ENCODE results near the gene NSMF.

The NSMF gene

DNA sequence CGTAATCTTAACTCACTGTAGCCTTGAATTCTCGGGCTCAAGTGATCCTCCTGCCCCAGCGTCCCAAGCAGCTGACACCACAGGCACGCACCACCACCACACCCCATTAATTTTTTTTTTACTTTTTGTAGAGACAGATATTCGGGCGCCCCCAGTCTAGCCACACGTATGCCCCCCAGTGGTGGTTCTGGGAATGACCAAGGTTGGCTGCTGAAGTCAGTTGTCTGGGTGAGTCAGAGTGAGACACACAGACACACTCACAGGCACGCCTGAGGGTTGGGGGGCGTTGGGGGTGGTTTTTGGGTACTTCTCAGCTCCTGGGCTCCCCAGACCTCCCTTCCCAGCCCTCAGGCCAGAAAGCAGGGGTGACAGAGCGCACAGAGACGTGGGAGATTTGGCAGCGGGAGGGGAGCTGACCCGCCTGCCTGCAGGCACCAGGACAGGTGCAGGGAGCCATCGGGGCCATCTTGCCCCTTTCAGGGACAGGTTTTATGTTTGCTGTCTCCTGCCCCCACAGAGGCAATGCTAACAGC is 13.8 kb downstream of the NSMF start:
- no peak for FAIRE-seq

DNA sequence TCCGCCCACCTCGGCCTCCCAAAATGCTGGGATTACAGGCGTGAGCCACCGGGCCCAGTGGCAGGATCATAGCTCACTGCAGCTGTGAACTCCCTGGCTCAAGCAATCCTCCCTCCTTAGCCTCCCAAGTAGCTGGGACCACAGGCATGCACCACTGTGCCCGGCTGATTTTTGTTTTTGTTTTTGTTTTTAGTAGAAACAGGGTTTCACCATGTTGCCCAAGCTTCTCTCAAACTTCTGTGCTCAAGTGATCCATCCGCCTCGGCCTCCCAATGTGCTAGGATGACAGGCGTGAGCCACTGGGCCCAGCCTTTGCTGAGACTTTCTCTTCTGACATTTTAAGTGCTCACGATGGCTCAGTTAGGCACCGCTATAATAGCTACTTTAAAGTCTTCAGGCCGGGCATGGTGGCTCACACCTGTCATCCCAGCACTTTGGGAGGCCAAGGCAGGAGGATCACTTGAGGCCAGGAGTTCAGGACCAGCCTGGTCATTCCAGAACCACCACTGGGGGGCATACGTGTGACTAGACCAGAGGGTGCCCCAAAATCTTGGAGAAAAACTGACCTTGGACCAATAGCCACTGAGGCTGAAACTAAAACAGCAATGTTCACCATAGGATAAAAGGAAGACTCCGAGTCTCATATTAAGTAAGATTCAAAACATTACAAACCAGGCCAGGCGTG is 14.9 kb downstream of the NSMF start:
- no peak for FAIRE-seq

DNA sequence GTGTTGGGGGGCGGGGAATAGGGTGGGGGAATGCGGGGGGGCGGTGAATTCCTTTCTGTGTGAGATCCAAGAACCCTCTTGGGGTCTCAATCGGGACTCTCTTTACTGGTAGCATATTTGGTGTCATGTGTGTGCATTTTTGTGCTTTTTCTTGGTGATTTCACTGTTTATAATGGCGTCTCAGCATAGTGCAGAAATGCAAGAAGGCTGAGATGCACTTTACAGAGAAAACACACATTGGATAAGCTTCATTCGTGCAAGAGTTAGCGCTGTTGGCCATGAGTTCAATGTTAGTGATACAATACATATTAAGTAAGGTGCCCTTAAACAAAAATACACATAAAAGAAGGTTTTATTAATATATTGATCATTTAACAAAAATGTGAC is 17.2 kb downstream of the NSMF start:
- no peak for FAIRE-seq

DNA sequence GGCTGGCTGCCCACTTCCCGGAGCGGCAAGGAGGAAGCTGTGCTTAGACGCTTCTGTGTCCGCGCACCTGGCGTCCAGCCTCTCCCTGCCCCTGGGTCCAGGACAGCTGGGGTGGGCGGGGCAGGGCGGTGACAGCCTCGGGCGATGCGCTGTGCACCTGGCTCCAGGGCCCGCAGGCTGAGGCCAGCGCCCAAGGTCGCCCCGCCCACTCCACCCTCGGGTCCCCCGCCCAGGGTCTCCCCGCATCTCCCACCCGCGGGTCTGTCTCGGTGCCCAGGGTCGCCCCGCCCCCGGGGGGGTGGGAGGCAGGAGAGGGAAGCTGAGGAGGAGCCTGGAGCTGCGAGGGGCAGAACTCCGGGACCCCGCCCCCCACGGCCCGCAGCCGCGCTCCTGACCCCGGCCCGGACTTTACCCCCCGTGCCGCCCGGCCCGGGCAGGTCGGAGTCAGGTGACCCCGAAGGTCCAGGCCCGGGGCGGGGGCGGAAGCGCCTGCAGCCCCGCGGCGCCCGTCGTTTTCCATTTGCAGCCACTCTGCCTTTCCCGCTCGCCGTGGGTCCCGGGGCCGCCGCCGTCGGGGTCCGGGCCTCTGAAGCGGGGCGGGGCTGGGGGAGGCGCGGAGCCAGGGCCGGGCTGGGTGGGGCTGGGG is 17.7 kb downstream of the NSMF start, which contains the start of gene ENTPD8:
TSS of gene ENTPD8 (minus strand) at position 69 of the 646 bp plus-strand sequence. CDS start 3,072 bp downstream, outside the sequence.
- no peak for FAIRE-seq

DNA sequence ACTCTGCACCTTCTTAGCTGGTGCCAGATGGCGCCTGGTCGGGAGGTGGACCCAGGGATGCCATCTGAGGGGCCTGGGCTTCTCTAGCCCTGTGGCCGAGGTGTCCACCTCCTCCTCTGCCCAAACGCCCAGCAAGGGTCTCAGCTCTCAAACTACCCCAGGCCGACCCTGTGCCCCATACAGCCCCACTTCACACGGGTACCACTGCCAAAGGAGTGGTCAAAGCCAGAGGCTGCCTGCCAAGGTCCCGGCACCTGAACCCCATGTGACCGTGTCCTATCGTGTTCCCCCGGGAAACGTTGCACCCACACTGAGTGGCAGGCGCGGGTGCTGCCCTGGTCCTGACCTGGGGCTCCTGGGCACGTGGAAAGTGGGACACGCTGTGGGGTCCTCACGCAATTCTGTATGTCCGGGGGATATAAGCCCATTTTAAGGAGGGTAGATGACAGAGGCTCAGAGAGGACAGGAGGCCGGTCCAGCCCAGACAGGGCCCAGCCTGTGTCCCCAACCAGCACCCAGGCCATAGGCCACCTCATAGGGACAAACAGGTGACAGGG is 19.9 kb downstream of the NSMF start:
- no peak for FAIRE-seq

DNA sequence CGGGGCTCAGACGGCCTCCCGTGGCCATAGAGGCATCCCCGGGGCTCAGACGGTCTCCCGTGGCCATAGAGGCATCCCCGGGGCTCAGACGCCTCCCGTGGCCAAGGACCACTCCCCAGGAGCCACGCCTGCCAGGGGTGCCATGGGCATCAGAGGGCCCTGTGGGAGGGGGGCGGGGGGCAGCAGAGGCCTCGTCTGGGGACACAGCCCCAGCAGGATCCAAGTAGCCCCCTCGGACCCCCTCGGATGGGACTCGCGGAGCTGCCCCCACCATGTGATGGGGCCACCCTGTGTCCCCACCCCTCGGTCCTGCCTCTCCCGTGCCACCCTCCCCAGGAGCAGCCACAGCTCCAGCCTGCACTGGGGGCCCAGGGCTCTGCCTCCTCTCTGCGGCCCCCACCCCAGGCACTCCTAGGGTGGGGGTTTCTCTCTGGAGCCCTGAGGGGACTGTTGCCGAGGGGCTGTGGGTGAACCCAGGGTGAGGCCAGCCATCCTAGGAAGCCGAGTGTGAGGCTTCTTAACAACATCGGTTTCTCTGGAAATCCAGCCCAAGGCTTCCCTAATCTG is 20.5 kb downstream of the NSMF start:
- no peak for FAIRE-seq

DNA sequence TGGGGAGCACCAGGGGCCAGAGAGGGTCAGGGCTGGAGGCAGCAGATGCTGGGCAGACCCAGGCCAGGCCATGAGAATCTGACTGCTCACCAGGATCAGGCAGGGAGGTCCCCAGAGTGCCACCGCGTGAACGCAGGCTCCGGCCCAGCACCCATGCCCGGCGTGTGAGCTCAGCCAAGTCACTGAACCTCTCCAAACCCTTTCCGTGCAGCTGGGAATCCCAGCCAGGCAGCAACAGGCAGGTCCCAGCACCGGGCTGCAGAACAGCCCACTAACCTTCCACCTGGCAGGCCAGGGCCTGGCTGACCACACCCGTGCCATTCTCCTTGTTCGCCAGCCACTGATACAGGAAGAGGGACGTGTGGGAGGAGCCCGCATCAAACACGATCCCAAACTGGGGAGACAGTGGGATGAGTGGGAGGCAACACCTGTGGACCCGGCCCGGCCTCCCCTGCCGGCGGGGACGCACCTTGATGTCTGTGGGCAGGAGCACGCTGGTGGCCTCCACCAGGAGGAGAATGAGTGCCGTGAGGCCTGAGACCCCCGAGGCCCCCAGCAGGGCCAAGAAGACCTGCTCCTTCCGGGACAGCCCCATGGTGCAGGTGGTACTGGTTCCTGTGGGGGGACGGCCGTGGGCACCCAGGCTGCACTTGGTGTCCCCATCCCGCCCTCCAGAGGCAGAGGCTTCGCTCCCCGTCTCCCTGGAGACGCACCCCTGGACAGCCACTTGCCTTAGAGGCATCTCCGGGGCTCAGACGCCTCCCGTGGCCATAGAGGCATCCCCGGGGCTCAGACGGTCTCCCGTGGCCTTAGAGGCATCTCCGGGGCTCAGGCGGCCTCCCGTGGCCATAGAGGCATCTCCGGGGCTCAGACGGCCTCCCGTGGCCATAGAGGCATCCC is 21.2 kb downstream of the NSMF start:
- FAIRE-seq = no peak

DNA sequence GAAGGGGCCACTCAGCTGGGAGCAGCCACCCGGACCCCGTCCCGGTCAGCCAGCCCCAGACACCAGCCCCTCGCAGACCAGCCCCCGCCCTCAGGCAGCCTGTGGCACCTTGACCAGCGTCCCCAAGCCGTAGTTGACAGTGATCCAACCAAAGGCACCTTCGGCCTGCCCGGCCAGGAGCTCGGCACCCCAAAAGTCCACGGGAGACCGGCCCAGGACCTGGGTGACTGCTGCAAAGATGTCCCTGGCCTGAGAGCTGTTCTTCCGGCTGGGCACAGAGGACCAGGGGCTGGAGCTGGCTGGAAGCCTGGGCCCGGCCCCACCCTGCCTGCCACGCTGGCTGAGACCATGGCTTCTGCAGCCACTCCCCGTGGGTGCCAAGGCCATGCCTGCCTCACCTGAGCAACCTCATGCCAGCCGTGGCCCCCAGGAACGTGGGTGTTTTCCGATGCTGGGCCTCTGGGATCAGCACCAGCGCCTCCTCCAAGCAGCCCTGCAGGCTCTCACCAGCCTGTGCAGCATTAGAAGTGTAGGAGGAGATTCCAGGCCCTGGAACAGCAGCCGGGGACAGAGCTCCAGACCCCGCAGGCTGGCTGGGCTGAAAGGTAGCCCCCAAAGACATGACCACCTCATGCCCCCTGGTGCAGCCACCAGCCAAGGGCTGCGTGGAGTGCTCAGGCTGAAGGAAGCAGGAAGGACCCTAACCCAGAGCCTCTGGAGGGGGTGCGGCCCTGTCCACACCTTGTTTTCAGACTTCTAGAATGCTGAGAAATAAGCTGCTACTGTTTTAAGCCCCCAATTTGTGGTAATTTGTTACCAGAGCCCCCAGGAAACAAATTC is 22.2 kb downstream of the NSMF start:
- no peak for FAIRE-seq

DNA sequence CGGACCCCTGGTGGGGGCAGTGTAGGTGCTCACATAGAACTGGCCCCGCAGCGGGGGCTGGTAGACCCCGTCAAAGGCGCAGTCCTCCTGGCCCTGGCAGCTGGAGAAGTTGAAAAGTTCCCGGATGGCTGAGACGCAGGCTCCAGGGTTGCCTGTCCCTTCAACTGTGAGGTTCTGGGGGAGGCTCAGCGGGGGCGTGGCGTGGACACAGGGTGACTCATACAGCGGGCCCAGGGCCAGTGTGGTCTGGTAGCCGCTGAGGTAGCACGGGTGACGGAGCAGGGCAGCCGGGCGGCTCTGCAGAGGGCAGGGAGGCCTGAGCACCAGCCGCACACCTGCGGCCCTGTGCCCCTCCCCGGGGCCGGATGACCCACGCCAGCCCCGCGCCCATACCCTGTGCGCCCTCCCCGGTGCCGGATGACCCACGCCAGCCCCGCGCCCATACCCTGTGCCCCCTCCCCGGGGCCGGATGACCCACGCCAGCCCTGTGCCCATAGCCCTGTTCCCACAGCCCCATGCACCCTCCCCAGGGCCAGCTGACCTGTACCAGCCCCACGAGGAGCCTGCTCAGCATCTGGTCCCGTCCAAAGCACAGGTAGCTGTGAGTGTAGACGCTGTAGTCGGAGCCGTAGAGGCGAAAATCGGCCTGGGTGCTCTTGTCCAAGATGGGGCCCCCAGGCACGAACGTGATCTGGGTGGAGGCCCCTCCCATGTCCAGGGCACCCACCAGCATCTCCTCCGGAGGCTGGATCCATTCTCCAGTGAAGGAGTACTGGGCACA is 23.0 kb downstream of the NSMF start:
- FAIRE-seq = no peak

DNA sequence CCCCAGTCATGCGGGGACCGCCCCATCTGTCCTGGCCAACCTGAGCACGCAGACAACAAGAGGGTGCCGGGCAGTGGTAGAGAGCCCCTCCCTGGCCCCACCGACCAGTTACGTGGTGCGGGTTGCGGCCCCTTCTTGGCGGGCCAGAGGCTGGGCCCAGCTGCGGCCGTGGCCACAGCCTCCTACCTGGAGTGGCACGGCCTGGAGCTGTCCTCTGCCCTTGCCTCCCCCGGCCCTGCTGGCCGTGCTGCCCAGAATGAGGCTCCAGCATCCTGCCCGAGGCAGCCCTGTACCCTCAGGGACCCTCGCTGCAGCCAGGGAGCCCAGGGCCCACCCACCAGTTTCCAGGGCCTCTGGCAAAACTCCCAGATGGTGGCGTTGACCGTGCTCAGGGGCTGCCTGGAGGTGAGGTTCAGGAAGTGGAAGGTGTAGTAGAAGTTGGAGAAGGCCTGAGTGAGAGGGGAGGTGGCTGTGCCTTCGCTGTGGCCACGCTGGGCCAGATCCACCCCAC is 23.7 kb downstream of the NSMF start:
- no peak for FAIRE-seq

DNA sequence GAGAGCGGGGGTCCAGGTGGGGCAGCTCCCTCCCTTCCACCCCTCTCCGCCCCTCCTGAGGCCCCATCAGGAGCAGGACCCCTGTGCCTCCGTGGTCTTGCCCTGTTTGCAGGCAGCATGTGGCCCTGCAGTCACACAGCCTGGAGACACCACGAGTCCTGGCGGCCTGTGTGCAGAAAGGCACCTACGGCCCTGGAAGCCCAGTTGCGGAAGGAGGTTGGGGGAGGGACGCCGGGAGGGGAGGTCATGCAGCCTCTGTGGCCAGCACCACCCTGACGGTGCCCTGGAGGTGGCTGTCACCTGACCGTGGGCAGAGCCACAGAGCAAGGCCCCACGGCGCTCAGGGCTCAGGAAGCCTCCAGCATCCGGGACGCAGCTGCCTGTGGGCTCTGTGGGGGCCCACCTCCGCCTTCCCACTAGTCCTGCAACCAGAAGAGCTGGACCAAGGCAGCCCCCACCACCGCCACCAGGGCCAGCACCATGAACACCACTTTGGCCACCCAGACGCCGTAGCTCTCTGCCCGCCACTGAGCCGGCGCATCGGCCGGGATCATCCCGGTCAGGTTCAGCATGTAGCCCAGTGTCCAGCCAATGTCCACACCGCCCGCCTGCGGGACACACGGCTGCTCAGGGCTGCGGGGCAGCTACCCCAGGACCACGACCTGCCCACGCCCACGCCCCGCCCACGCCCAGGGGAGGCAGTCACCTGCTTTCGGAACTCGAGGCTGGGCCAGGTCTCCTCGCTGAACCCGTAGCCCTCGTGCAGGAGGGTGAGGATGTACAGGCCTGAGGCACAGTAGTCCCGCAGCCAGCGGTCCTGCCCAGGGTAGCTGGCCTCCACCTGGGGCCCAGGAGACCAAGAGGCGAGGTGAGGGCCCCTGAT is 24.4 kb downstream of the NSMF start:
- no peak for FAIRE-seq

DNA sequence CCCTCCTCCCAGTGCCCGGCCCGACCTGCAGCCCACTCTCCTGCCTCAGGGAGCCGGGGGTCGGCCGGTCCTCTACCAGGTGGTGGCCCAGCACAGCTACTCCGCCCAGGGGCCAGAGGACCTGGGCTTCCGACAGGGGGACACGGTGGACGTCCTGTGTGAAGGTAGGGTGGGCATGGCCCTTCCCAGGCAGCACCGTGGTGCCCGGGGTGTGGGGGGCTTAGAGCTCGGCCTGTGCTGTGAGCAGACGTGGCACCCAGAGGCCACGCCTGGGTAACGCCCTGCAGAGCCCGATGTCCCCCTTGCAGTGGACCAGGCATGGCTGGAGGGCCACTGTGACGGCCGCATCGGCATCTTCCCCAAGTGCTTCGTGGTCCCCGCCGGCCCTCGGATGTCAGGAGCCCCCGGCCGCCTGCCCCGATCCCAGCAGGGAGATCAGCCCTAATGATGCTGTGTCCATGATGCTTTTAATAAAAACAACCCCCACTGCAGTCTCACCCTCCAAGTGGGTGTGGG is 25.2 kb downstream of the NSMF start:
- FAIRE-seq = no peak

DNA sequence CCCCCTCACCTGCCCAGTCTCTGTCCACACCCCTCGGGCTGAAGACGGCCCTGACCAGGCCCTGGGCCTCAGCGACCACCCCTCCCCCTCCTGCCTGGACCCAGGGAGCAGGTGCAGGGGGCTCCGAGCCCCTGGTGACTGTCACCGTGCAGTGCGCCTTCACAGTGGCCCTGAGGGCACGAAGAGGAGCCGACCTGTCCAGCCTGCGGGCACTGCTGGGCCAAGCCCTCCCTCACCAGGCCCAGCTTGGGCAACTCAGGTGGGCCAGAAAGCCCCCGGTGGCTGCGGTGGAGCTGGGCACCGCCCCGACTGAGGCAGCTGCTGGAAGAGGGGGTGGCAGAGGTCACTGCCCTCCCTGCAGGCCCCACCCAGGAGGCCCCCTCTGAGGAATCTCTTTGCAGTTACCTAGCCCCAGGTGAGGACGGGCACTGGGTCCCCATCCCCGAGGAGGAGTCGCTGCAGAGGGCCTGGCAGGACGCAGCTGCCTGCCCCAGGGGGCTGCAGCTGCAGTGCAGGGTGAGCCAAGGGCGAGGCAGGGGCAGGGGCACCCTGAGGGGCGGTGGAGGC is 25.7 kb downstream of the NSMF start:
- FAIRE-seq = no peak

DNA sequence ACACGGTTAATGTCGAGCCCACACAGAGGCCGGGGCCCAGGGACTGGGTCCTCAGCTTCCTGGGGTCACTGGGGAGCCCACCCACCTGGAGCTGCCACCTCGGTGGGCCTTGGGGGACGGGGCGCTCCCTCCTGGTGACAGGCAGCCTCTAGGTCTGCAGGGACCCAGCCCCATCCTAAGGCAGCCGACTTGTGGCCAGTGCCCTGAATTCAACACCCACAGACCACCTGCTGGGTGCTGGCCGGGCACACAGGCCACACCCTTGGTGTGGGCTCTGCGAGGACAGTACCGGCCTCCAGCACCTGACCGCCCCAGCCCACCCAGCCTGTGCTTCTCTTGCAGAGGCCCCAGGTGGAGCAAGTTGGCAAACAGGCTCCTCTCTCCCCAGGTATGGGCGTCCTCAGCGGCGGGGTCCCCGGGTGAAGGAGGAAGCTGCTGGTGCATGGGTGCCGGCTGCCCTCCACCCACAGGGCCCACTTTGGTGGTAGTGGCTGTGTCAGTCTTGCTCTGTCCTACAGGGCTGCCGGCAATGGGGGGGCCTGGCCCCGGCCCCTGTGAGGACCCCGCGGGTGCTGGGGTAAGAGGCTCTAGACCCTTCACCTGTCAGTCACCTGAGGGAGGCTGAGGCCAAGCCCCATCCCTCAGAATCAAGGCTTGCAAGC is 26.3 kb downstream of the NSMF start:
- no peak for FAIRE-seq

DNA sequence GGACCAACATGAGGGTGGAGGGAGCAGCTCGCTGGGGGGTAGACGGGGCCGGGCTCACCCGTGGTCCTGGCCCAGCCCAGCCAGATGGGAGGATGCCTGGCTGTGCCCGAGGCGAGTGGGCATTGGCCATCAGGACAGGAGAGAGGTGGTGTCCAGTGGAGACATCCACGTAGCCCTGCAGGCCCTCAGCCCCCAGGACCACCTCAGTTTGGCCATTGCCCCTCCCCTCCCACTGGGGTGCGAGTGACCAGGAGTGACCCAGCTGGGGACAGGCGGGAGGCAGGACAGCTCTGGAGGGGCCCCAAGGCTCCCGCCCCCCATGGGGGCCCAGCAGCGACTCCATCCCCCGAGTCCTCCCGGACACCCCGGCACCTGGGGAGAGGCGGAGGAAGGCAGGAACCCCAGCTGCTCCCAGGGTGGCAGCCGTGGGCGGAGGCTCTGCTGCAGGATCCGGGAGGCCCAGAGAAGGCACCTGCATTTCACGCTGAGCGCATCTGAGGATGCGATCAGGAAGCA is 27.7 kb downstream of the NSMF start:
- no peak for FAIRE-seq

DNA sequence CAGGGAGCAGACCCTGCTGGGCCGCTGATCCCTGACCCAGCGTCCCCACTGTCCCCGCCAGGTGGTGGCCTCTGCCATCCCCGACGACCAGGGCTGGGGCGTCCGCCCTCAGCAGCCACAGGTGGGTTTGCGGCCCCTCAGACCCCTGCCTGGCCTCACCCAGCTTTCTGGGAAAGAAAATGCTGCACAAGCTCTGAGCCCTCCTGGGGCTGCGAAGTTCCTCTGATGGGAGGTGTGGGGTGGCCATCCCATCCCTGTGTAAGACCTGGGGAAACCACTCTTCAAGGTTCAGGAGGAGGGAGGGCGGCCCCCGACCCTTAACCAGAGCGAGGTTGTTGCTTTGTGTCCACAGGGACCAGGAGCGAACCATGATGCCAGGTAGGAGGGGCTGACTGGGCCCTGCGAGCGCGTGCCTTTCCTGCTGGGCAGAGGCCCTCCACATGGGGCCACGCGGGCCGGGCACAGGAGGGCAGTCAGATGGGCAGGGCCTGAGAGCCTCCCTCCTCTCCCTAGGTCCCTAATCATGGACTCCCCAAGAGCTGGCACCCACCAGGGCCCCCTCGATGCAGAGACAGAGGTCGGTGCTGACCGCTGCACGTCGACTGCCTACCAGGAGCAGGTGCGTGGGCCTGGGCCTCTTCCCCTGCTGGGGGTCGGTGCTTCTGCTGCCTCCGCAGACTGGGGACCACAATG is 28.3 kb downstream of the NSMF start:
- FAIRE-seq = no peak

DNA sequence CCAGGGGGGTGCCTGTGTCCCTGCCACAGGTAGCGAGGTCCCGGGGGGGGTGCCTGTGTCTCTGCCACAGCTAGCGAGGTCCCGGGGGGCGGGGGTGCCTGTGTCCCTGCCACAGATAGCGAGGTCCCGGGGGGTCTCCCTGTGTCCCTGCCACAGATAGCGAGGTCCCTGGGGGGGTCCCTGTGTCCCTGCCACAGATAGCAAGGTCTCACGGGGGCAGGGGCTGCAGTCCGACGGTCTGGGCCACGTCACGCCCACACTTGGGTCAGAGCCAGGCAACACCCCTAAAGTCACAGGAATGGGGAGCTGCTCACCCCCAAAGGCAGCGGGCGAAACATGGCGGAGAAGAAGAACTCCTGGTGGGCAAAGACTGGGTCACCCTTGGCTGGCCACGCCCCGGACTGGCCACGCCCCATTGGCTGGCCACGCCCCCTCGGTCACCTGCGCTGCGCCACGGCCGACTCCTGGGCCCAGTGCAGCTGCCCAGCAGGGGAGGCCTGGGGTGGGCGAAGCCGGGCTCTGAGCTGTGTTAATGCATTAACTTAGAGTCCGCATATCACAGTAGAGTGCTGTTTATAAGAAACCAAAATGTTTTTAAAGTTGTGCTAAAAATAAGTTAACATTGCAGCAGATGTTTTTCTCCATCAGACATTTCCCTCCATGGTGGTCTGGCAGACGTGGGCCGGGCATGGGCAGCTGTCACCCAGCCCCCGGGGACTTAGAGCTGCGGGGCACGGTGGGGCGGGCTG is 29.0 kb downstream of the NSMF start:
- no peak for FAIRE-seq

Data from A204.1 (cell line).